ENCODE results near the gene PSMG3.
"Not testable (repeated sequence)": the region's sequence is repeated elsewhere in the genome, so short reads cannot be mapped to it uniquely, and the experiment has no call there.

The PSMG3 gene

GRCh38 chr7:1588978-1589377 is 19.1 kb upstream of the PSMG3 start:
- H3K9ac ChIP-seq (ENCODE audit: low read length), result no peak overlapping the region
- H3K27ac ChIP-seq (ENCODE audit: low read depth, low read length), result no peak overlapping the region
- H3K36me3 ChIP-seq (ENCODE audit: control insufficient read depth, insufficient read depth, low read length), result no peaks in the 10 kb centered on the region
- H3K9me3 ChIP-seq (ENCODE audit: control insufficient read depth, insufficient read depth, low read depth, low read length), result peaks cover 18% of the 10 kb centered on the region
- no peaks in the 10 kb centered on the region; the same call in 1 of the 2 replicates for H3K27me3 ChIP-seq (ENCODE audit: control insufficient read depth, insufficient read depth, low read length)
- no peak overlapping the region for H3K4me3 ChIP-seq (ENCODE audit: low read depth, low read length)
- H3K4me1 ChIP-seq (ENCODE audit: control insufficient read depth, insufficient read depth, low read length), result no peaks in the 10 kb centered on the region

GRCh38 chr7:1587738-1588137 is 17.9 kb upstream of the PSMG3 start:
- peaks cover 18% of the 10 kb centered on the region for H3K9me3 ChIP-seq (ENCODE audit: control insufficient read depth, insufficient read depth, low read depth, low read length)
- no peaks in the 10 kb centered on the region for H3K4me1 ChIP-seq (ENCODE audit: control insufficient read depth, insufficient read depth, low read length)
- H3K4me3 ChIP-seq (ENCODE audit: low read depth, low read length), result no peak overlapping the region
- no peaks in the 10 kb centered on the region for H3K36me3 ChIP-seq (ENCODE audit: control insufficient read depth, insufficient read depth, low read length)
- no peaks in the 10 kb centered on the region; the same call in 1 of the 2 replicates for H3K27me3 ChIP-seq (ENCODE audit: control insufficient read depth, insufficient read depth, low read length)
- no peak overlapping the region for H3K27ac ChIP-seq (ENCODE audit: low read depth, low read length)
- H3K9ac ChIP-seq (ENCODE audit: low read length), result no peak overlapping the region

GRCh38 chr7:1586827-1587705 is 17.2 kb upstream of the PSMG3 start:
- H3K27me3 ChIP-seq (ENCODE audit: control insufficient read depth, insufficient read depth, low read length), result no peaks in the 10 kb centered on the region; the same call in 1 of the 2 replicates
- no peak overlapping the region for H3K9ac ChIP-seq (ENCODE audit: low read length)
- H3K36me3 ChIP-seq (ENCODE audit: control insufficient read depth, insufficient read depth, low read length), result no peaks in the 10 kb centered on the region
- no peaks in the 10 kb centered on the region for H3K4me1 ChIP-seq (ENCODE audit: control insufficient read depth, insufficient read depth, low read length)
- no peak overlapping the region for H3K4me3 ChIP-seq (ENCODE audit: low read depth, low read length)
- peaks cover 18% of the 10 kb centered on the region for H3K9me3 ChIP-seq (ENCODE audit: control insufficient read depth, insufficient read depth, low read depth, low read length)
- no peak overlapping the region for H3K27ac ChIP-seq (ENCODE audit: low read depth, low read length)

GRCh38 chr7:1586126-1586826 is 16.4 kb upstream of the PSMG3 start:
- Histone ChIP-seq H3K36me3 (ENCODE audit: control insufficient read depth, insufficient read depth, low read length) (no peaks in the 10 kb centered on the region), H3K4me3 (ENCODE audit: low read depth, low read length) (no peak overlapping the region), H3K27me3 (ENCODE audit: control insufficient read depth, insufficient read depth, low read length) (no peaks in the 10 kb centered on the region), H3K4me1 (ENCODE audit: control insufficient read depth, insufficient read depth, low read length) (no peaks in the 10 kb centered on the region), H3K9ac (ENCODE audit: low read length) (no peak overlapping the region), H3K9me3 (ENCODE audit: control insufficient read depth, insufficient read depth, low read depth, low read length) (peaks cover 18% of the 10 kb centered on the region), H3K27ac (ENCODE audit: low read depth, low read length) (no peak overlapping the region)

GRCh38 chr7:1585142-1585981 is 15.5 kb upstream of the PSMG3 start:
- H3K4me1 ChIP-seq (ENCODE audit: control insufficient read depth, insufficient read depth, low read length), result peaks cover 4% of the 10 kb centered on the region
- no peak overlapping the region for H3K4me3 ChIP-seq (ENCODE audit: low read depth, low read length)
- peaks cover 18% of the 10 kb centered on the region for H3K9me3 ChIP-seq (ENCODE audit: control insufficient read depth, insufficient read depth, low read depth, low read length)
- H3K27me3 ChIP-seq (ENCODE audit: control insufficient read depth, insufficient read depth, low read length), result no peaks in the 10 kb centered on the region
- H3K36me3 ChIP-seq (ENCODE audit: control insufficient read depth, insufficient read depth, low read length), result no peaks in the 10 kb centered on the region
- H3K27ac ChIP-seq (ENCODE audit: low read depth, low read length), result no peak overlapping the region
- H3K9ac ChIP-seq (ENCODE audit: low read length), result no peak overlapping the region

GRCh38 chr7:1584700-1585099 is 14.9 kb upstream of the PSMG3 start:
- Histone ChIP-seq H3K4me3 (ENCODE audit: low read depth, low read length) (no peak overlapping the region), H3K36me3 (ENCODE audit: control insufficient read depth, insufficient read depth, low read length) (no peaks in the 10 kb centered on the region), H3K9ac (ENCODE audit: low read length) (no peak overlapping the region), H3K9me3 (ENCODE audit: control insufficient read depth, insufficient read depth, low read depth, low read length) (peaks cover 18% of the 10 kb centered on the region), H3K4me1 (ENCODE audit: control insufficient read depth, insufficient read depth, low read length) (peaks cover 10% of the 10 kb centered on the region), H3K27ac (ENCODE audit: low read depth, low read length) (no peak overlapping the region), H3K27me3 (ENCODE audit: control insufficient read depth, insufficient read depth, low read length) (no peaks in the 10 kb centered on the region; the same call in 1 of the 2 replicates)

- peaks cover 11% of the 10 kb centered on the region for H3K4me1 ChIP-seq (ENCODE audit: control insufficient read depth, insufficient read depth, low read length)
- not testable (repeated sequence) for H3K9ac ChIP-seq (ENCODE audit: low read length); H3K27me3 ChIP-seq (ENCODE audit: control insufficient read depth, insufficient read depth, low read length); H3K9me3 ChIP-seq (ENCODE audit: control insufficient read depth, insufficient read depth, low read depth, low read length); H3K36me3 ChIP-seq (ENCODE audit: control insufficient read depth, insufficient read depth, low read length); H3K4me3 ChIP-seq (ENCODE audit: low read depth, low read length); H3K27ac ChIP-seq (ENCODE audit: low read depth, low read length)
Observed at GRCh38 chr7:1583241-1583930, 13.6 kb upstream of the PSMG3 start.

- H3K4me3 ChIP-seq (ENCODE audit: low read depth, low read length), result no peak overlapping the region
- H3K27ac ChIP-seq (ENCODE audit: low read depth, low read length), result no peak overlapping the region
- H3K9ac ChIP-seq (ENCODE audit: low read length), result peak overlapping the region; percentile 1
- peaks cover 2% of the 10 kb centered on the region; the same call in 1 of the 2 replicates for H3K9me3 ChIP-seq (ENCODE audit: control insufficient read depth, insufficient read depth, low read depth, low read length)
- H3K36me3 ChIP-seq (ENCODE audit: control insufficient read depth, insufficient read depth, low read length), result no peaks in the 10 kb centered on the region
- peaks cover 25% of the 10 kb centered on the region for H3K4me1 ChIP-seq (ENCODE audit: control insufficient read depth, insufficient read depth, low read length)
- H3K27me3 ChIP-seq (ENCODE audit: control insufficient read depth, insufficient read depth, low read length), result no peaks in the 10 kb centered on the region; the same call in 1 of the 2 replicates
Observed at GRCh38 chr7:1580422-1581030, 10.7 kb upstream of the PSMG3 start.

- peak overlapping the region; percentile 1 for H3K9ac ChIP-seq (ENCODE audit: low read length)
- no peak overlapping the region for H3K4me3 ChIP-seq (ENCODE audit: low read depth, low read length)
- no peak overlapping the region for H3K27ac ChIP-seq (ENCODE audit: low read depth, low read length)
Observed at GRCh38 chr7:1579481-1580421, 9.9 kb upstream of the PSMG3 start.

More at GRCh38 chr7:1579481-1580421, 9.9 kb upstream of the PSMG3 start:
- peaks cover 25% of the 10 kb centered on the region for H3K4me1 ChIP-seq (ENCODE audit: control insufficient read depth, insufficient read depth, low read length)
- H3K36me3 ChIP-seq (ENCODE audit: control insufficient read depth, insufficient read depth, low read length), result no peaks in the 10 kb centered on the region
- H3K9me3 ChIP-seq (ENCODE audit: control insufficient read depth, insufficient read depth, low read depth, low read length), result peaks cover 2% of the 10 kb centered on the region; the same call in 1 of the 2 replicates
- H3K27me3 ChIP-seq (ENCODE audit: control insufficient read depth, insufficient read depth, low read length), result no peaks in the 10 kb centered on the region; the same call in 1 of the 2 replicates

Data from HUES6 (cell line).